ENCODE data around the gene KNOP1. TPM values are rescaled to one million over a fixed set of nuclear protein-coding genes. Genes with fewer than 3 reads are reported as not detected.
A peak's percentile ranks its signal among the peaks of the same experiment; 100 is the strongest.

Gene KNOP1
- total RNA-seq, 1 experiment from 2014 or later: 13.6 TPM

- Histone ChIP-seq H2AFZ (ENCODE audit: low read length) (no peak overlapping the region), H3K9me2 (replicated peaks; ENCODE audit: low read length) (no peaks in the 10 kb centered on the region), H4K20me1 (ENCODE audit: low read length) (no peaks in the 10 kb centered on the region), H3K36me3 (ENCODE audit: low read depth, low read length) (no peaks in the 10 kb centered on the region), H3K4me1 (ENCODE audit: insufficient read depth, low read length) (peaks cover 25% of the 10 kb centered on the region), H3K9ac (ENCODE audit: low read length) (no peak overlapping the region), H3K4me3 (ENCODE audit: low read length) (no peak overlapping the region), H3K27me3 (ENCODE audit: low read length) (no peaks in the 10 kb centered on the region), H3K27ac (ENCODE audit: low read length) (peak overlapping the region; percentile 60), H3K9me3 (ENCODE audit: low read length) (no peaks in the 10 kb centered on the region), H3K4me2 (ENCODE audit: low read length) (0 out of 2 replicates have a peak overlapping the region, but pooled peaks have one; percentile 72), H3K79me2 (ENCODE audit: low read length) (no peaks in the 10 kb centered on the region), H3F3A (ENCODE audit: low read length, unreplicated experiment) (peaks cover 4% of the 10 kb centered on the region)
- ChIA-PET CTCF (no interaction called here), POLR2A (ENCODE audit: unreplicated experiment) (no interaction called here)
- TF ChIP-seq EZH2phosphoT487 (IDR thresholded peaks at IDR 0.05; ENCODE audit: borderline replicate concordance, low read length) (no peak), EZH2 (IDR thresholded peaks at IDR 0.05; ENCODE audit: low read length, unreplicated experiment) (no peak)
- BruUV-seq (replicated peaks): no TSS peak
- intact Hi-C loops (cut with micrococcal nuclease): no loop called here
- DNase-seq (no peak), ATAC-seq (no peak)
These were observed 37.2 kb upstream of the KNOP1 start for GRCh38 chr16:19755268-19755667.

- H3K9ac ChIP-seq (ENCODE audit: low read length): peak overlapping the region; percentile 17; the same call in 1 of the 2 replicates
- H3K27ac ChIP-seq (ENCODE audit: low read length): peak overlapping the region; percentile 60
- no peaks in the 10 kb centered on the region for H4K20me1 ChIP-seq (ENCODE audit: low read length)
- POLR2A ChIA-PET (ENCODE audit: unreplicated experiment): no interaction called here
- H3K4me2 ChIP-seq (ENCODE audit: low read length): peak overlapping the region; percentile 72
- intact Hi-C loops (cut with micrococcal nuclease): loop anchor here (5.0 kb wide), 1 partner anchor 57 kb away; no protein-coding TSS in a partner anchor
- no peaks in the 10 kb centered on the region for H3K27me3 ChIP-seq (ENCODE audit: low read length)
- no peaks in the 10 kb centered on the region for H3K36me3 ChIP-seq (ENCODE audit: low read depth, low read length)
- peak overlapping the region; percentile 36; the same call in 1 of the 2 replicates for H3K4me3 ChIP-seq (ENCODE audit: low read length)
- no peak overlapping the region for H2AFZ ChIP-seq (ENCODE audit: low read length)
- ATAC-seq (no peak), DNase-seq (no peak)
- CTCF ChIA-PET: no interaction called here
- peaks cover 4% of the 10 kb centered on the region for H3F3A ChIP-seq (ENCODE audit: low read length, unreplicated experiment)
- H3K4me1 ChIP-seq (ENCODE audit: insufficient read depth, low read length): peaks cover 25% of the 10 kb centered on the region
- no peak for TF ChIP-seq EZH2 (IDR thresholded peaks at IDR 0.05; ENCODE audit: low read length, unreplicated experiment)
- H3K79me2 ChIP-seq (ENCODE audit: low read length): no peaks in the 10 kb centered on the region
- H3K9me2 ChIP-seq (replicated peaks; ENCODE audit: low read length): no peaks in the 10 kb centered on the region
- no peaks in the 10 kb centered on the region for H3K9me3 ChIP-seq (ENCODE audit: low read length)
- no TSS peak for BruUV-seq (replicated peaks)
These were observed 36.6 kb upstream of the KNOP1 start for GRCh38 chr16:19754644-19755036.

GRCh38 chr16:19753815-19754643, 36.0 kb upstream of the KNOP1 start:
- peak; percentile 93 for ATAC-seq

More at GRCh38 chr16:19753815-19754643, 36.0 kb upstream of the KNOP1 start:
- Histone ChIP-seq H3K9me2 (replicated peaks; ENCODE audit: low read length) (no peaks in the 10 kb centered on the region), H3F3A (ENCODE audit: low read length, unreplicated experiment) (peaks cover 4% of the 10 kb centered on the region), H3K4me1 (ENCODE audit: insufficient read depth, low read length) (peaks cover 28% of the 10 kb centered on the region), H3K4me3 (ENCODE audit: low read length) (peak overlapping the region; percentile 36; the same call in 1 of the 2 replicates), H4K20me1 (ENCODE audit: low read length) (no peaks in the 10 kb centered on the region), H3K27me3 (ENCODE audit: low read length) (no peaks in the 10 kb centered on the region), H3K9me3 (ENCODE audit: low read length) (no peaks in the 10 kb centered on the region), H3K27ac (ENCODE audit: low read length) (peak overlapping the region; percentile 60), H3K9ac (ENCODE audit: low read length) (peak overlapping the region; percentile 17; the same call in 1 of the 2 replicates), H3K79me2 (ENCODE audit: low read length) (no peaks in the 10 kb centered on the region), H3K36me3 (ENCODE audit: low read depth, low read length) (no peaks in the 10 kb centered on the region), H3K4me2 (ENCODE audit: low read length) (peak overlapping the region; percentile 72), H2AFZ (ENCODE audit: low read length) (peak overlapping the region; percentile 64)
- CTCF ChIA-PET: no interaction called here
- DNase-seq: peak; percentile 74
- TF ChIP-seq EZH2phosphoT487 (IDR thresholded peaks at IDR 0.05; ENCODE audit: borderline replicate concordance, low read length) (no peak), EZH2 (IDR thresholded peaks at IDR 0.05; ENCODE audit: low read length, unreplicated experiment) (no peak), CTCF (conservative IDR thresholded peaks at IDR 0.05; ENCODE audit: low read depth, low read length) (no peak)
- BruUV-seq (replicated peaks): no TSS peak
- intact Hi-C loops (cut with micrococcal nuclease): loop anchor here (2.0 to 5.0 kb wide), 2 partner anchors 35 to 57 kb away; partner anchors contain the start of genes IQCK and KNOP1
- POLR2A ChIA-PET (ENCODE audit: unreplicated experiment): no interaction called here

Data from PC-3 (cell line).